GM19099 (cell line): ENCODE results near the gene ZNF892.
A peak's percentile ranks its signal among the peaks of the same experiment; 100 is the strongest.

Source experiments
- POLR2A ChIP-seq: IDR thresholded peaks from 3 replicates; pipeline ENCODE4 v1.6.1; 2011; ENCODE audit warnings: low read depth; ENCODE audit not compliant: insufficient read length; ENCODE audit errors: extremely low read depth

The ZNF892 gene

DNA sequence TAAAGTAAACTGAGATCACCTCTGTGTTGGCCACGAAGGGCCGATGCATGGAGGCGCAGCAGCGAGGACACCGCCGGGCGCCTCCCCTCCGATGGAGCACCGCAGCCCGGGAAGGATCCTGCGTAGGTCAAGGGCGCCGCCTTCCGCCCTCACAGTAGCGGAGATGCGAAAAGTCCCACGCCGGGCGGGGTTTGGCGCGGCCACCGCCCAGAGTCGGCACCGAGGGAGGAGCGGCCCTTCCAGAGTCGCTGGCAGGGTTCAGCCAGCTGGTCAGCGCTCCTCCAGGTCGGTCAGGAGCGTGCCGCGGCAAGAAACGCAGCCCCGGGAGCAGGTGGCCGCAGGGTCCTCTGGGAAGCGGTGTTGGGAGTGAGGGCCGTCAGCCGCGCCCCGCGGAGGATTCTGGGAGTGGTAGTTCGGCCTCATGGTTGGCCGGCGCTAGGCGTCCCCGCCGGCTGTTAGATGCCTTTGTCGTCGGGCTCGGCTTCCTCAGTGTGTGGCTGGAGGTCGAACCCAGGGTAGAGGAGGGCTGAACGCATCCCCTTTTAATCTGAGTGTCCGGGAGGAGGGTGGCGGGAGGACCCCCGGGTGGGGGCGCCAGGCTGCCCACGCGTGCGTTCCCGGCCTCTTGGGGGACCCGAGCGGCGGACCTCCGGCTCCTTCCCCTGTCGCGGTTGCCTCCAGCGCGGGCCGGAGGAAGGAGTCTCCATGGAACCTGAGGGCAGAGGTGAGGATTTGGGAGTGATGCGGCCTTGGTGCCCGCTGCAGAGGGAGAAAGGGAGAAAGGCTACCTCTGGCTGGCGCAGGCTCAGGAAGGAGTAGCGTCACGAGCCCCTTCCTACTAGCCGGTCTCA is at the start of gene ZNF892:
Gene ZNF892, plus strand, starts transcription at position 411 of the 851 bp plus-strand sequence. Its CDS starts 295 bp downstream, at position 706.
- TF ChIP-seq POLR2A = peak; percentile 74

GRCh38 chr2:95158441-95158840 is 48.9 kb upstream of the ZNF892 start:
- no peak for TF ChIP-seq POLR2A

- TF ChIP-seq POLR2A = peak; percentile 5
Measured at GRCh38 chr2:95158891-95159619, 48.3 kb upstream of the ZNF892 start.

DNA sequence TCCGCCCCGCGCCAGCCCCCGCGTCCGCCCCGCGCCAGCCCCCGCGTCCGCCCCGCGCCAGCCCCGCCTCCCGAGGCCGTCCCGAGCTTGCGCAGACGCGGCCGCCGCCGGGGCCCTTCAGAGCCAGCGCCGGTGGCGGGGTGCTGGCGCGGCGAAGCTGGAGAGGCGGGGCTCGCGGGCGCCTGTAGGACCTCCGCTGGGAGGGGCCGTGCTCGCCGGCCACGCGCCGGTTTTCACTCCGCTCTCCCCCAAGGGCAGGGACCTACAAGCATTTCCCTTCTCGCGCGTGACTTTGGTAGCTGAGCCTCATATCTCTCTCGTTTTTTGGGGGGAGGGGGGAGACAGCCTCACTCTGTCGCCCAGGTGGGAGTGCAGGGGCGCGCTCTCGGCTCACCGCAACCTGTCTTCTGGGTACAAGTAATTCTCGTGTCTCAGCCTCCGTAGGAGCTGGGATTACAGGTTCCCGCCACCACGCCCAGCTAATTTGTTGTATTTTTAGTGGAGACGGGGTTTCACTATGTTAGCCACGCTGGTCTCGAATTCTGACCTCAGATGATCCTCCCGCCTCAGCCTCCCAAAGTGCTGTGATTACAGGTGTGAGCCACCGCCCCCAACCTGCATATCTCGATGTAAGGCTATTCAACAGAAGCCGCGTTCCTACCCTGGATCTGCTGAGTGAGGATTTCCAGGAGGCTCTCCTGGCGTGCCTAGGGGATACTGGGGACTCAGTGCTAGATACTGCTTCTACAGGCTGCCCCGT is 47.5 kb upstream of the ZNF892 start, which contains the start of gene ZNF514:
Gene ZNF514, minus strand, starts transcription at position 159 of the 760 bp plus-strand sequence. CDS start 6,595 bp downstream, outside the sequence.
- TF ChIP-seq POLR2A = peak; percentile 40

- no peak for TF ChIP-seq POLR2A
Measured at GRCh38 chr2:95165030-95165370, 42.3 kb upstream of the ZNF892 start.

- peak; percentile 95 for TF ChIP-seq POLR2A
Measured at GRCh38 chr2:95165371-95166064, 41.8 kb upstream of the ZNF892 start, which contains the start of gene ZNF2. TSS of gene ZNF2 (plus strand) at chr2:95165809. CDS start at chr2:95176227, 10,418 bp downstream.

GRCh38 chr2:95166065-95166763 is 41.1 kb upstream of the ZNF892 start:
- no peak for TF ChIP-seq POLR2A

DNA sequence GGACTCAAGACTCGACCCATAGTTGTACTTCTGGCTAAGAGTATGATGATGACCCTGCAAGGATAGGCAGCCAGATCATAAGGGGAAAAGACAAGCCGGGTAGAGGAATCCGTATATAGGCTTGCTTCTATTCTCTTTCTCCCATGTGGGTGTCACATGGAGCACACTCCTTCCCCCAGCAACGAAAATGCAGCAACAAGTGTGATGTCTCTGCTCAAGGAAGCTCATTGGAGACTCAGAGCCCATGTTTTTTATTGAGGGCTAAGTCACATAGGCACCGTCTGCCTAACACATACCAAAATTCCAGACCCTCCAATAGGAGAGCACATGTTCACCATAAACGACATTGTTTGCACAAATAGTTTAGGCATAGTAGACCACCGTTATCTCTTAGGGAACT is 35.4 kb upstream of the ZNF892 start:
- TF ChIP-seq POLR2A = no peak

DNA sequence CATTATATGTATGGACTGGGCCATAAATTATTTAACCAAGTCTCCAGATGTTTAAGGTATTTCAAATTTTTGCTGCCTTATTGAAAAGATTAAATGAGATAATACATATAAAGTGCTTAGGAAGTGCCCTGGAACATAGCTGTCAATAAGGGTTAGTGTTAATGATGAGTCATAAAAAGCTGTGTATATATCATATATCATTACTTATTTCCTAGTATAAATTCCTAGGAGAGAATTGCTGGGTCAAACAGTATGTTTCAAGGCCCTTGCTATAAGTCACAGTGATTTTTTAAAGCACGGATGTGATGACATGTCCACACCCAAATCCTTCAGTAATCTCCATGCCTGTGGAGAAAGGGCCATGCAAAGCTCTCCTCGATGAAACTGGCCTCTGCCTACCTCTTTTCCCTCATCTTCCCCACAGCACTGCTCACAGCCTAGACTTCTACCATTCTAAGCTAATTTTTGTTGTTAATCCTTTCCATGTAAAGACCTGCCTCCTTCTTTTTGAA is 33.2 kb upstream of the ZNF892 start:
- TF ChIP-seq POLR2A = no peak

DNA sequence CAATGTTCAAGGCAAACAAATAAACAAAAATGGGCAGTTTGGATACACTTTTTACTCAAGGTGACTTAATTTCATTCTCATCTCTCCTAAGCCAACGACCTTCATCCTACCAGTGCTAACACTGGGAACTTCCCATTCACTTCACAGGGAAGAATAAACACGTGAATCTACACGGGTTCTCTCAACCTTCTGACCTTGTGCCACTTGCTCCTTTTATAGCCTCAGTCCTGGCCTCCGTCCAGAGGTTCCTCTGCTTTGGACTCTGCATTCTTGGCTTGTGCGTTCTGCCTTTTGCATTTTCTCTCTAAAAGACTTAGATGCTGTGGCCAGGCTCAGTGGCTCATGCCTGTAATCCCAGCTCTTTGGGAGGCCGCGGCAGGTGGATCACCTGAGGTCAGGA is 27.9 kb upstream of the ZNF892 start:
- no peak for TF ChIP-seq POLR2A

- TF ChIP-seq POLR2A = no peak
Measured at GRCh38 chr2:95181774-95182173, 25.5 kb upstream of the ZNF892 start.

GRCh38 chr2:95185197-95185596 is 22.1 kb upstream of the ZNF892 start:
- TF ChIP-seq POLR2A = no peak

- no peak for TF ChIP-seq POLR2A
Measured at GRCh38 chr2:95185973-95186372, 21.3 kb upstream of the ZNF892 start.

GRCh38 chr2:95203911-95204310 is 3.4 kb upstream of the ZNF892 start:
- TF ChIP-seq POLR2A = no peak

DNA sequence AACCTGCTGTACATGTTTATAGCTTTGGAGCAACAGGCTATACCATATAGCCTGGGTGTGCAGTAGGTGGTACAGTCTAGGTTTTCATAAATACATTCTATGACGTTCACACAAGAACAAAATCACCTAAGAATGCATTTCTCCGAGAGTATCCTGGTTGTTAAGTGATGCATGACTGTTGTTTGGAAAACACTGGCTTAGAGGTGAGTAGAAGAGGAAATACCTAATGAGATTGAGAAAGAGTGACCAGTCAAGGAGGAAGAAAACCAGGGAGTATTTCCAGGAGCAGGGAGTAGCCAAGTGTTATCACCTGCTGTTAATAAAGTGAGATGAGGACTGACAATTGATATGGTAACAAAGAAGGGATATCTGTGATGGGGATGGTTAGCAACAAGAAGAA is 2.9 kb upstream of the ZNF892 start:
- TF ChIP-seq POLR2A = no peak
